H1 (cell line): ENCODE results near the gene UBE2V1. TPM values are rescaled to one million over a fixed set of nuclear protein-coding genes. Genes with fewer than 3 reads are reported as not detected.

ENCODE experiments used
- CHD7 ChIP-seq: fragments of 300-600 bp; sonication (generic); IDR thresholded peaks from 2 replicates; pipeline ENCODE4 v1.7.1; 2012; ENCODE audit warnings: low read length, moderate library complexity, mild to moderate bottlenecking, inconsistent platforms; ENCODE audit not compliant: insufficient replicate concordance
- GABPA ChIP-seq: IDR thresholded peaks from 2 replicates; pipeline ENCODE4 v1.6.1; 2011; ENCODE audit warnings: mild to moderate bottlenecking, low read length, moderate library complexity, borderline replicate concordance; ENCODE audit not compliant: insufficient read depth
- HDAC6 ChIP-seq: IDR thresholded peaks from one replicate; pipeline ENCODE4 v1.7.1; 2012; ENCODE audit warnings: low read depth, mild to moderate bottlenecking, inconsistent platforms, low read length, moderate library complexity
- RFX5 ChIP-seq: IDR thresholded peaks from 2 replicates; pipeline ENCODE4 v1.6.1; 2011; ENCODE audit warnings: low read depth, low read length, improper control_type of control experiment, borderline replicate concordance
- SRF ChIP-seq: IDR thresholded peaks from 2 replicates; pipeline ENCODE4 v1.6.1; 2011; ENCODE audit warnings: mild to moderate bottlenecking, low read depth, low read length, moderate library complexity
- SUZ12 ChIP-seq: fragments of 200-600 bp; sonication (generic); IDR thresholded peaks from 2 replicates; pipeline ENCODE4 v1.6.1; 2012; ENCODE audit warnings: mild to moderate bottlenecking, inconsistent platforms, low read length, moderate library complexity, mixed read lengths
- TBP ChIP-seq: IDR thresholded peaks from 2 replicates; pipeline ENCODE4 v1.6.1; 2011; ENCODE audit warnings: low read depth, low read length, improper control_type of control experiment
- ZNF274 ChIP-seq: IDR thresholded peaks from 2 replicates; pipeline ENCODE4 v1.7.0; 2012; ENCODE audit warnings: low read length, borderline replicate concordance; ENCODE audit errors: extremely low read depth
- polyA plus RNA-seq, 7 experiments: library from polyadenylated mRNA; depleted of rRNA in 3 of 7; stranded (reverse) in 5 of 7; unstranded in 2 of 7; fragments of >200 nt in 5 of 7; fragments of 200-250 nt in 2 of 7; gene quantifications; 1 replicate in 5 of 7; 2 replicates in 1 of 7; 4 replicates in 1 of 7; pipeline versions ENCODE4 v1.2.1 to v1.2.3, GENCODE V29; 2011 to 2013; ENCODE audit warnings: missing spikeins in 2 of 7, mixed read lengths in 2 of 7
- total RNA-seq: library from RNA; stranded (reverse); fragmentation: NEBNext Ultra II Directional; extraction: Animal tissue kit (Norgen Biotek cat#: 25700); gene quantifications from 2 replicates; pipeline ENCODE4 v1.2.1, GENCODE V29; 2021

Gene UBE2V1
- total and polyA plus RNA-seq, 2 of the 8 experiments (the other 6 are each of a cell fraction or from before 2014, with no cell fraction given), result 141 to 184 TPM

GRCh38 chr20:50032955-50033666, 79.8 kb downstream of the UBE2V1 start (continued):
- no peak for TF ChIP-seq HDAC6
- TF ChIP-seq RFX5, result no peak
- TF ChIP-seq GABPA, result no peak
- TF ChIP-seq SUZ12, result no peak
- no peak for TF ChIP-seq CHD7
- no peak for TF ChIP-seq ZNF274
- TF ChIP-seq SRF, result no peak
- TF ChIP-seq TBP, result no peak
